Measurements from ENCODE around the gene RNF217. TPM values are rescaled to one million over a fixed set of nuclear protein-coding genes. Genes with fewer than 3 reads are reported as not detected.

The RNF217 gene
- total and polyA plus RNA-seq, 10 of the 15 experiments (the other 5 are each of a cell fraction or from before 2014, with no cell fraction given) = under 0.01 to 11.7 (median 0.04) TPM; not detected in 3

DNA sequence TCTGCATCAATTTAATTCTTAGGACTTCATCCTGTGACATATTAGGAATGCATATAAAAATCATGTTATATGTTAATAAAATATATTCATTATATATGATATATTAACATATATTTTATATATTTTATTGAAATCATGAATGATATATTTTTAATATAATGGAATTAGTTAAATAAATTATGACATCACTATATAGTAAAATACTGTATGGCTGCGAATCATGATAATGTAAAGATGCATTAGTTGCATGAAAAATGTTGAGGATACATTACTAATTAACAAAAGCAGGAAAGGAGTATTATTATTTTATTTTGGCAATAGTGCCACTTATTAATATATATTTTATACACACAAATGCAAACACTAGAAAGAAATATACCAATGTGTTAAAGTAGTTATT is 8.4 kb upstream of the RNF217 start:
- H3K9me3 ChIP-seq (replicated peaks; ENCODE audit: control insufficient read depth, insufficient read depth, low read length) = no peaks in the 10 kb centered on the region
- H3K4me3 ChIP-seq = no peak overlapping the region
- no peak overlapping the region for H3K4me2 ChIP-seq (ENCODE audit: control insufficient read depth, insufficient read depth)
- no peaks in the 10 kb centered on the region for H4K20me1 ChIP-seq (ENCODE audit: control insufficient read depth, insufficient read depth)
- in situ Hi-C loops (cut with MboI) (no loop called here), intact Hi-C loops (cut with micrococcal nuclease; ENCODE audit: unreplicated experiment) (no loop called here)
- no peak overlapping the region for H2AFZ ChIP-seq (ENCODE audit: control insufficient read depth, low read depth, low read length)
- ChIA-PET POLR2A (no interaction called here), RAD21 (ENCODE audit: unreplicated experiment) (no interaction called here), CTCF (no interaction called here), SMC1A (ENCODE audit: uncharacterized antibody, unreplicated experiment) (no interaction called here)
- no TSS peak for BruUV-seq (replicated peaks)
- no peak for DNase-seq (ENCODE audit: low read depth, low spot score)
- H3K4me1 ChIP-seq (ENCODE audit: control insufficient read depth, insufficient read depth, low read length) = no peaks in the 10 kb centered on the region
- H3K79me2 ChIP-seq (ENCODE audit: control insufficient read depth, insufficient read depth, low read length) = no peaks in the 10 kb centered on the region
- no peak overlapping the region for H3K27ac ChIP-seq (ENCODE audit: control insufficient read depth, insufficient read depth)
- no peaks in the 10 kb centered on the region for H3K27me3 ChIP-seq (replicated peaks in 1 of 2; ENCODE audit: control insufficient read depth in 2 of 2, insufficient read depth in 2 of 2, low read length in 1 of 2)
- no peak for ATAC-seq
- no peak for FAIRE-seq
- H3K9ac ChIP-seq (ENCODE audit: control insufficient read depth, insufficient read depth, low read length) = no peak overlapping the region
- no peaks in the 10 kb centered on the region for H3K36me3 ChIP-seq (ENCODE audit: control insufficient read depth in 2 of 2, insufficient read depth in 2 of 2, low read length in 1 of 2)
- no peak for TF ChIP-seq RELA (IDR thresholded peaks at IDR 0.05; ENCODE audit: borderline replicate concordance, partially characterized antibody)
- TF ChIP-seq CHD1 (IDR thresholded peaks at IDR 0.05; ENCODE audit: low read depth, low read length) = no peak
- TF ChIP-seq BMI1 (IDR thresholded peaks at IDR 0.05; ENCODE audit: borderline replicate concordance) = no peak
- no peak for TF ChIP-seq RFX5 (IDR thresholded peaks at IDR 0.05; ENCODE audit: low read depth, low read length)
- TF ChIP-seq PAX8 (IDR thresholded peaks at IDR 0.05) = no peak
- no peak for TF ChIP-seq HDAC2 (IDR thresholded peaks at IDR 0.05)
- no peak for TF ChIP-seq MTA3 (IDR thresholded peaks at IDR 0.05; ENCODE audit: borderline replicate concordance, low read length)
- no peak for TF ChIP-seq SUPT20H (IDR thresholded peaks at IDR 0.05; ENCODE audit: borderline replicate concordance, control insufficient read depth, low read depth, low read length)
- TF ChIP-seq, protein P1, sequence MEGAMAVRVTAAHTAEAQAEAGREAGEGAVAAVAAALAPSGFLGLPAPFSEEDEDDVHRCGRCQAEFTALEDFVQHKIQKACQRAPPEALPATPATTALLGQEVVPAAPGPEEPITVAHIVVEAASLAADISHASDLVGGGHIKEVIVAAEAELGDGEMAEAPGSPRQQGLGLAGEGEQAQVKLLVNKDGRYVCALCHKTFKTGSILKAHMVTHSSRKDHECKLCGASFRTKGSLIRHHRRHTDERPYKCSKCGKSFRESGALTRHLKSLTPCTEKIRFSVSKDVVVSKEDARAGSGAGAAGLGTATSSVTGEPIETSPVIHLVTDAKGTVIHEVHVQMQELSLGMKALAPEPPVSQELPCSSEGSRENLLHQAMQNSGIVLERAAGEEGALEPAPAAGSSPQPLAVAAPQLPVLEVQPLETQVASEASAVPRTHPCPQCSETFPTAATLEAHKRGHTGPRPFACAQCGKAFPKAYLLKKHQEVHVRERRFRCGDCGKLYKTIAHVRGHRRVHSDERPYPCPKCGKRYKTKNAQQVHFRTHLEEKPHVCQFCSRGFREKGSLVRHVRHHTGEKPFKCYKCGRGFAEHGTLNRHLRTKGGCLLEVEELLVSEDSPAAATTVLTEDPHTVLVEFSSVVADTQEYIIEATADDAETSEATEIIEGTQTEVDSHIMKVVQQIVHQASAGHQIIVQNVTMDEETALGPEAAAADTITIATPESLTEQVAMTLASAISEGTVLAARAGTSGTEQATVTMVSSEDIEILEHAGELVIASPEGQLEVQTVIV (IDR thresholded peaks at IDR 0.05; ENCODE audit: borderline replicate concordance, partially characterized antibody) = no peak
- TF ChIP-seq, protein P2, sequence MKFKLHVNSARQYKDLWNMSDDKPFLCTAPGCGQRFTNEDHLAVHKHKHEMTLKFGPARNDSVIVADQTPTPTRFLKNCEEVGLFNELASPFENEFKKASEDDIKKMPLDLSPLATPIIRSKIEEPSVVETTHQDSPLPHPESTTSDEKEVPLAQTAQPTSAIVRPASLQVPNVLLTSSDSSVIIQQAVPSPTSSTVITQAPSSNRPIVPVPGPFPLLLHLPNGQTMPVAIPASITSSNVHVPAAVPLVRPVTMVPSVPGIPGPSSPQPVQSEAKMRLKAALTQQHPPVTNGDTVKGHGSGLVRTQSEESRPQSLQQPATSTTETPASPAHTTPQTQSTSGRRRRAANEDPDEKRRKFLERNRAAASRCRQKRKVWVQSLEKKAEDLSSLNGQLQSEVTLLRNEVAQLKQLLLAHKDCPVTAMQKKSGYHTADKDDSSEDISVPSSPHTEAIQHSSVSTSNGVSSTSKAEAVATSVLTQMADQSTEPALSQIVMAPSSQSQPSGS (IDR thresholded peaks at IDR 0.05; ENCODE audit: low read length) = no peak
- TF ChIP-seq SUZ12 (IDR thresholded peaks at IDR 0.05; ENCODE audit: unreplicated experiment) = no peak
- TF ChIP-seq NR2C1 (IDR thresholded peaks at IDR 0.05) = no peak
- no peak for TF ChIP-seq ZSCAN29 (IDR thresholded peaks at IDR 0.05)
- WGBS (ENCODE audit: insufficient coverage, insufficient replicate concordance, low lambda C conversion rate, missing lambda C conversion rate) = 0% methylated on average over 1 of the region's 1 CpG
